PC-9 (cell line): ENCODE results near the gene HTRA3.

ENCODE experiments used
- CTCF ChIP-seq: fragments of 200-600 bp; sonication (generic); conservative IDR thresholded peaks from 2 replicates; pipeline ENCODE4 v1.6.1; 2017; ENCODE audit warnings: mixed run types, antibody characterized with exemption, mild to moderate bottlenecking, moderate library complexity
- EZH2 ChIP-seq: fragments of 200-600 bp; sonication (generic); IDR thresholded peaks from 2 replicates; pipeline ENCODE4 v1.8.0; 2017; ENCODE audit warnings: antibody characterized with exemption, low read depth

GRCh38 chr4:8340781-8341241, 71.3 kb downstream of the HTRA3 start:
- TF ChIP-seq CTCF (no peak), EZH2 (no peak)
